ENCODE data around the gene SEC63.
A peak's percentile ranks its signal among the peaks of the same experiment; 100 is the strongest.

SEC63 gene

GRCh38 chr6:107819217-107819616 is 138.8 kb downstream of the SEC63 start:
- DNase-seq (ENCODE audit: low spot score) = peak; percentile 9

DNA sequence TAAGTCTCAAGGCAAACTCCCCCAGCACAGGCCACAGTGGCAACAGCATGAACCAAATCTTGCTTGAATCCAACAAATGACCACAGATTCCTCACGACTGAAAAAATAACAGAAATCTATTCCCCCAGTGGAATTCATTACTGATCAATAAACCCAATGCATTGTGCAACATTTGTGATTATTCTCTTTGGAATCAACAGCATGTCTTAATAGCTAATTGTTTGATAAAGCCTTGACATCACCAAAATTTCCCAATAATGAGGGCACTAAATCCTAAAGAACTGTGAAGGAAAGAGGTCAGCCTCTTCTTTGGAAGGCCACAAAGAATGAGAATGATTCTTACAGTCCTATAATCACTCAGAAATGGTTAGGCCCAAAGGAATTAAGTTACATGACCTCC is 139.7 kb downstream of the SEC63 start:
- DNase-seq (ENCODE audit: low spot score) = no peak

GRCh38 chr6:107817784-107818183 is 140.2 kb downstream of the SEC63 start:
- no peak for DNase-seq (ENCODE audit: low spot score)

All from activated CD4-positive, alpha-beta T cell treated with anti-CD3 and anti-CD28 coated beads, Interleukin-2, Interleukin-4, amounts not matched to agents 100 ng/mL and 50 ng/mL, durations not matched to agents 16 hours and 8 hours (primary cell).